ENCODE results near the gene ELP5. TPM values are rescaled to one million over a fixed set of nuclear protein-coding genes. Genes with fewer than 3 reads are reported as not detected.

The ELP5 gene
- total RNA-seq, 1 experiment from 2014 or later, result 49.6 TPM

DNA sequence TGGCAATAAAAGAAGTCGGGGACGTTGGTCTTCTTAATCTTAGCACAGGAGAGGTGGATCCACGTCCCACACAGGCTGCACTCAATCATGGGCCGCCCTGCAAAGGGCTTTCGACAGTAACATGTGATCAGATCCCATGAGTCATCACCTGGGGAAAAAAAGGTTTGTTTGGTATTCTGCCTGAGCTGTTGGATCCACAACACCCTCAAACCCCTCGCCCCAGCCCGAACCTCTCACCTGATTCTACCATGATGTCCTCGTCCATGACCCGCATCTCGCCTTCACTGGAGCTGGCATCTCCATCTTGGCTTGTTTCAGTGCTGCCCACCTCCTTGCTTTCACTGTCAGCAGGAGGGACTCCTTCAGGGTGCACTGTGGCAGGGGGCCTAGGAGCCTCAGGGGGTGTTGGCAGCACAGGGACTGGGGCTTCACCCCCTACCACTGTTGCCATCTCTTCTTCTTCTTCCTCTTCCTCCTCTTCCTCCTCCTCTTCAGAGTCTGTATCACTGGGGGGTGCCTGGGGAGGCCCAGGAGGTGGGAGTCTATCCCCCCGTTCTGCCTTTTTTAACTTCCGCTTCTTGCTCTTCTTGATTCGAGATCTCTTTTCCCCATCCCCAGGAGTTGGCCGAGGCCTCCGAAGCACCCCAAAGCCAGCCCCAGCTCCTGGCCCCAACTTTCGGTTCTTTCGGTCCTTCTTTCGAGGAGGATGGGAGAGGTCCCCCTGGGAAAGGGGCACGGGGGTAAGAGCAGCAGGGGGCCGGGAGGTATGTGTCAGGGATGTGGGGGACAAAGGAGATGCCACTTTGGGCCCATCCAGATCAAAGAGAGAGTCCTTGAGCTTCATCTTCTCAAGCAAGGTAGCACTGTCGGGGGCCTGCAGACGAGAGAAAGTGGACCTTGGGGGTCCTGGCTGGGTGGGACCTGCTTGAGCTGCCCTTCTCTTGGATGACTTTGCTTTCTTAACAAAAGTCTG, 16.0 kb upstream of the ELP5 start:
- H3K4me3 Mint-ChIP-seq, result peak overlapping the region; percentile 22 to 100; a peak in 4 of 5 replicates

More for the DNA sequence above, 16.0 kb upstream of the ELP5 start:
- H2BK120ac ChIP-seq (ENCODE audit: low read depth, low read length, poor library complexity, severe bottlenecking), result no peak overlapping the region
- no peak overlapping the region for H3K27ac ChIP-seq (ENCODE audit: insufficient read length, low read depth, low read length)
- no peaks in the 10 kb centered on the region for H3K9me3 ChIP-seq (ENCODE audit: control insufficient read depth, low read depth, low read length)
- no peak overlapping the region for H4K91ac ChIP-seq (ENCODE audit: insufficient read length, low read depth, low read length)
- H2BK20ac ChIP-seq (ENCODE audit: low read depth, low read length, poor library complexity, severe bottlenecking), result no peak overlapping the region
- peaks cover 13% of the 10 kb centered on the region for H3K79me1 ChIP-seq (ENCODE audit: insufficient read depth, low read depth, low read length, poor library complexity, severe bottlenecking)
- no peak overlapping the region for H2BK12ac ChIP-seq (ENCODE audit: insufficient read length, low read depth, low read length)
- H4K5ac ChIP-seq (ENCODE audit: insufficient read length, low read depth, low read length), result no peak overlapping the region
- no peak overlapping the region for H3K4me2 ChIP-seq (ENCODE audit: insufficient read depth, insufficient read length, low read length)
- no peak overlapping the region for H2AFZ ChIP-seq (ENCODE audit: low read length)
- H3T11ph ChIP-seq (ENCODE audit: low read length), result no peak overlapping the region
- H2AK5ac ChIP-seq (ENCODE audit: insufficient read length, low read length), result no peak overlapping the region
- peak overlapping the region in 1 of 3 experiments; percentile 76; a peak in 2 of 7 replicates for H3K27ac Mint-ChIP-seq
- H3K4me1 ChIP-seq (ENCODE audit: insufficient read depth, low read length), result no peaks in the 10 kb centered on the region
- H3K18ac ChIP-seq (ENCODE audit: insufficient read length, low read depth, low read length), result no peak overlapping the region
- peaks cover 0 to 2% of the 10 kb centered on the region in 2 experiments; a peak in 1 of 5 replicates for H3K9me3 Mint-ChIP-seq
- no peak overlapping the region for H3K4ac ChIP-seq (ENCODE audit: low read depth, low read length)
- TF ChIP-seq, protein P1, sequence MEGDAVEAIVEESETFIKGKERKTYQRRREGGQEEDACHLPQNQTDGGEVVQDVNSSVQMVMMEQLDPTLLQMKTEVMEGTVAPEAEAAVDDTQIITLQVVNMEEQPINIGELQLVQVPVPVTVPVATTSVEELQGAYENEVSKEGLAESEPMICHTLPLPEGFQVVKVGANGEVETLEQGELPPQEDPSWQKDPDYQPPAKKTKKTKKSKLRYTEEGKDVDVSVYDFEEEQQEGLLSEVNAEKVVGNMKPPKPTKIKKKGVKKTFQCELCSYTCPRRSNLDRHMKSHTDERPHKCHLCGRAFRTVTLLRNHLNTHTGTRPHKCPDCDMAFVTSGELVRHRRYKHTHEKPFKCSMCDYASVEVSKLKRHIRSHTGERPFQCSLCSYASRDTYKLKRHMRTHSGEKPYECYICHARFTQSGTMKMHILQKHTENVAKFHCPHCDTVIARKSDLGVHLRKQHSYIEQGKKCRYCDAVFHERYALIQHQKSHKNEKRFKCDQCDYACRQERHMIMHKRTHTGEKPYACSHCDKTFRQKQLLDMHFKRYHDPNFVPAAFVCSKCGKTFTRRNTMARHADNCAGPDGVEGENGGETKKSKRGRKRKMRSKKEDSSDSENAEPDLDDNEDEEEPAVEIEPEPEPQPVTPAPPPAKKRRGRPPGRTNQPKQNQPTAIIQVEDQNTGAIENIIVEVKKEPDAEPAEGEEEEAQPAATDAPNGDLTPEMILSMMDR (conservative IDR thresholded peaks at IDR 0.05), result no peak
- H2BK15ac ChIP-seq (ENCODE audit: low read depth, low read length), result no peak overlapping the region
- peak; percentile 20 for DNase-seq
- no peaks in the 10 kb centered on the region for H3K27me3 ChIP-seq (ENCODE audit: insufficient read depth, low read length)
- no peaks in the 10 kb centered on the region; the same call in 1 of the 2 replicates for H3K27me3 Mint-ChIP-seq (ENCODE audit: low read depth)
- no CpG with 5 or more reads among the region's 22 CpGs for WGBS (ENCODE audit: extremely low coverage, insufficient read length, low lambda C conversion rate)
- H3K56ac ChIP-seq (ENCODE audit: insufficient read length, low read depth, low read length), result no peak overlapping the region
- no peak overlapping the region for H2BK5ac ChIP-seq (ENCODE audit: insufficient read length, low read length)
- no peak overlapping the region for H3K9ac ChIP-seq (ENCODE audit: extremely low read depth, insufficient read length, low read length)
- H4K8ac ChIP-seq (replicated peaks; ENCODE audit: insufficient read length, low read depth, low read length), result no peak overlapping the region
- H3K36me3 Mint-ChIP-seq (ENCODE audit: insufficient read depth in 1 of 3, low read depth in 3 of 3), result peaks cover 32 to 60% (median 47%) of the 10 kb centered on the region in 3 experiments
- no peak overlapping the region for H3K23ac ChIP-seq (ENCODE audit: insufficient read length, low read depth, low read length)
- H3K14ac ChIP-seq (ENCODE audit: insufficient read depth, low read length), result no peak overlapping the region
- H3K4me1 Mint-ChIP-seq, result peaks cover 40 to 51% of the 10 kb centered on the region in 2 experiments
- H4K20me1 ChIP-seq (ENCODE audit: control insufficient read depth, insufficient read depth, insufficient read length), result no peaks in the 10 kb centered on the region
- peaks cover 23% of the 10 kb centered on the region; the same call in 1 of the 2 replicates for H3K79me2 ChIP-seq (ENCODE audit: insufficient read depth, low read length)
- H3K23me2 ChIP-seq (ENCODE audit: insufficient read length, low read depth, low read length, poor library complexity, severe bottlenecking), result peaks cover 7% of the 10 kb centered on the region
